Keratinocyte (primary cell): ENCODE data around the gene ATXN10. TPM values are rescaled to one million over a fixed set of nuclear protein-coding genes. Genes with fewer than 3 reads are reported as not detected.

Experiments
- DNase-seq: peaks from one replicate; pipeline ENCODE4 v3.0.0-alpha.2; 2011; ENCODE audit warnings: low read depth, missing footprints, low spot score
- FAIRE-seq: peaks from 2 replicates; lab custom pipeline; 2011; peaks lifted over from hg19 to GRCh38; lab: Jason Lieb, UNC
- H2AFZ ChIP-seq: 2 replicates; pipeline ENCODE4 v1.6.0; 2012; ENCODE audit warnings: low read length, control low read depth, inconsistent platforms; ENCODE audit not compliant: control insufficient read depth
- H3K27ac ChIP-seq: 2 replicates; pipeline ENCODE4 v1.5.1; 2011; ENCODE audit warnings: low read length; ENCODE audit not compliant: control insufficient read depth, insufficient read depth
- H3K27me3 ChIP-seq: 3 replicates; pipeline ENCODE4 v1.6.0; 2011; ENCODE audit warnings: low read length; ENCODE audit not compliant: control insufficient read depth, insufficient read depth; ENCODE audit errors: extremely low read depth
- H3K36me3 ChIP-seq, 2 experiments: 2 replicates in 1 of 2; 3 replicates in 1 of 2; pipeline ENCODE4 v1.5.1; 2011; ENCODE audit warnings: low read length in 2 of 2, mild to moderate bottlenecking in 1 of 2; ENCODE audit not compliant: control insufficient read depth in 2 of 2, insufficient read depth in 2 of 2; ENCODE audit errors: extremely low read depth in 1 of 2
- H3K4me1 ChIP-seq: 3 replicates; pipeline ENCODE4 v1.5.1; 2011; ENCODE audit warnings: low read length; ENCODE audit not compliant: control insufficient read depth, insufficient read depth; ENCODE audit errors: extremely low read depth
- H3K4me2 ChIP-seq: 3 replicates; pipeline ENCODE4 v1.6.0; 2011; ENCODE audit warnings: low read depth, low read length; ENCODE audit not compliant: control insufficient read depth, insufficient read depth; ENCODE audit errors: extremely low read depth
- H3K4me3 ChIP-seq, 3 experiments: fragments of 200-600 bp in 1 of 3; sonication (generic) in 1 of 3; 2 replicates in 2 of 3; 3 replicates in 1 of 3; pipeline ENCODE4 v1.5.1; 2011 to 2016; ENCODE audit warnings: low read length in 3 of 3, mild to moderate bottlenecking in 3 of 3, control low read depth in 2 of 3, inconsistent platforms in 1 of 3, low read depth in 1 of 3, mixed read lengths in 1 of 3, mixed run types in 1 of 3, moderate library complexity in 1 of 3; ENCODE audit not compliant: control insufficient read depth in 2 of 3, insufficient read depth in 2 of 3; ENCODE audit errors: extremely low read depth in 1 of 3
- H3K79me2 ChIP-seq: 2 replicates; pipeline ENCODE4 v1.6.0; 2012; ENCODE audit warnings: low read length; ENCODE audit not compliant: control insufficient read depth, insufficient read depth
- H3K9ac ChIP-seq: 3 replicates; pipeline ENCODE4 v1.6.0; 2011; ENCODE audit warnings: low read length; ENCODE audit not compliant: control insufficient read depth, insufficient read depth; ENCODE audit errors: extremely low read depth
- H3K9me1 ChIP-seq: 3 replicates; pipeline ENCODE4 v1.6.0; 2011; ENCODE audit warnings: low read length; ENCODE audit not compliant: control insufficient read depth, insufficient read depth; ENCODE audit errors: extremely low read depth
- H3K9me3 ChIP-seq: 2 replicates; pipeline ENCODE4 v1.5.1; 2012; ENCODE audit warnings: low read depth, low read length; ENCODE audit not compliant: control insufficient read depth
- H4K20me1 ChIP-seq: 3 replicates; pipeline ENCODE4 v1.6.0; 2011; ENCODE audit warnings: low read length; ENCODE audit not compliant: control insufficient read depth, insufficient read depth; ENCODE audit errors: extremely low read depth
- CTCF ChIP-seq, 3 experiments: IDR thresholded peaks in 1 of 3; conservative IDR thresholded peaks in 1 of 3; optimal IDR thresholded peaks in 1 of 3; 2 replicates in 2 of 3; 3 replicates in 1 of 3; pipeline versions ENCODE3 to v1.5.1; 2011; ENCODE audit warnings: low read length in 3 of 3, mild to moderate bottlenecking in 3 of 3, moderate library complexity in 2 of 3, control low read depth in 1 of 3, inconsistent platforms in 1 of 3; ENCODE audit not compliant: insufficient read depth in 2 of 3; ENCODE audit errors: extremely low read depth in 1 of 3
- EZH2 ChIP-seq: IDR thresholded peaks from one replicate; pipeline ENCODE4 v1.6.1; 2012; ENCODE audit warnings: inconsistent platforms, mild to moderate bottlenecking, low read length, moderate library complexity
- dilution Hi-C: fragments of 300-500 bp; cut with MboI; formaldehyde crosslinking; loops from one replicate; pipeline ENCODE4 v1.7.0; 2020; ENCODE audit warnings: low sequenced_read_pairs; ENCODE audit not compliant: extremely low pct_ligation_motif_present
- polyA plus RNA-seq, 5 experiments: library from polyadenylated mRNA; depleted of rRNA in 3 of 5; stranded (reverse) in 3 of 5; stranded (forward) in 1 of 5; unstranded in 1 of 5; fragments of >200 nt; gene quantifications; 1 replicate in 1 of 5; 2 replicates in 3 of 5; 3 replicates in 1 of 5; pipeline versions ENCODE4 v1.2.1 to v1.2.3, GENCODE V29; 2011 to 2012; ENCODE audit warnings: missing spikeins in 2 of 5, low read depth in 1 of 5, low replicate concordance in 1 of 5

Gene ATXN10
- polyA plus RNA-seq, 1 donor (not counting 4 experiments of a cell fraction or from before 2014, with no cell fraction given): 276 TPM

DNA sequence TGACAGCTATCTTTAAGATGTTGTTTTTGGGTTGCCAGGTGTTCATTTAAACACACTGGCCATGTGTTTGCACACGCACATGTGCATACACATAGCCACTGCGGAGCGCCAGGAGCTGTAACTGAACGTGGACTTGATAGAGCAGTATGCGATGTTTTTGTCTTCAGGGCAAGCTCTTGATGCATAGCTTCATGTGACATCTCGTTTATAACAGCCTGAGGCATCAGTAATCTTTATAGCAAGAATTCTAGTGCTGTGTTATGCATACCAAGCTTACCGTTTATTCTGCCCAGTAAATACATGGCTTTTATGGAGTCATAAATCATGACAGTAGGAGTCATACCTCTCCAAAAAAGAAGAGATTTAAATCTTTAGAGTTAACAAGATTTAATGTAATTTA lies 87.0 kb downstream of the ATXN10 start:
- no peak overlapping the region for H3K9ac ChIP-seq
- H3K9me3 ChIP-seq: no peaks in the 10 kb centered on the region
- H3K4me3 ChIP-seq: no peak overlapping the region
- H3K79me2 ChIP-seq: no peaks in the 10 kb centered on the region
- H3K9me1 ChIP-seq: peaks cover 3% of the 10 kb centered on the region
- FAIRE-seq (peak; percentile 69), DNase-seq (no peak)
- H3K27me3 ChIP-seq: no peaks in the 10 kb centered on the region
- dilution Hi-C loops: no loop called here
- peaks cover 11% of the 10 kb centered on the region for H3K4me1 ChIP-seq
- no peak overlapping the region for H2AFZ ChIP-seq
- no peak overlapping the region for H3K27ac ChIP-seq
- peaks cover 2 to 29% of the 10 kb centered on the region in 2 experiments for H3K36me3 ChIP-seq
- no peak for TF ChIP-seq EZH2
- TF ChIP-seq CTCF (optimal IDR thresholded peaks at IDR 0.05 in 1 of 3, IDR thresholded peaks at IDR 0.05 in 1 of 3, conservative IDR thresholded peaks at IDR 0.05 in 1 of 3; ENCODE audit: extremely low read depth in 1 of 3, insufficient read depth in 2 of 3, low read length in 3 of 3): no peak
- H4K20me1 ChIP-seq: no peaks in the 10 kb centered on the region
- no peak overlapping the region for H3K4me2 ChIP-seq

DNA sequence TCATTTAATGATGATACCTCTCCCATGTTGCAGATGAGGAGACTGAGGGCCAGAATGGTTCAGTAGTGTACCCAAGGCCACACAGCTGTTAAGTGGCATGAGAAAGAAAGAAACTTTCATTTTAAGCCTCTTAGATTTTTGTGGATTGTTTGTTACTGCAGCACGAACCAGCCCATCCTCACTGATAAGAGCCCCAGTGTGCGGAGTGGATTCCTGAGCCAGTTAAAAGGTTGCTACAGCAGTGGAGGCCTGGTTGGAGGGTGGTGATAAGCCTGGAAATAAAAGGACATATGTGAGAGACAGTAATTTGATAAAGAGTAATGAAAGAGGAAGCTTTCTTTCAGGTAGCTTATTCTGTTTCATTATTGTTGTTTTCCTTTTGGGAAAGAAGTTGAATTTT lies 89.0 kb downstream of the ATXN10 start:
- Histone ChIP-seq H3K79me2 (no peaks in the 10 kb centered on the region), H3K27me3 (no peaks in the 10 kb centered on the region), H2AFZ (no peak overlapping the region), H3K9ac (no peak overlapping the region), H3K4me3 (no peak overlapping the region), H3K9me1 (peaks cover 5% of the 10 kb centered on the region), H3K4me1 (peaks cover 11% of the 10 kb centered on the region), H3K9me3 (no peaks in the 10 kb centered on the region), H3K27ac (no peak overlapping the region), H3K36me3 (peaks cover 3 to 21% of the 10 kb centered on the region in 2 experiments), H3K4me2 (no peak overlapping the region), H4K20me1 (no peaks in the 10 kb centered on the region)
- dilution Hi-C loops: no loop called here
- TF ChIP-seq EZH2: no peak
- TF ChIP-seq CTCF (optimal IDR thresholded peaks at IDR 0.05 in 1 of 3, IDR thresholded peaks at IDR 0.05 in 1 of 3, conservative IDR thresholded peaks at IDR 0.05 in 1 of 3; ENCODE audit: extremely low read depth in 1 of 3, insufficient read depth in 2 of 3, low read length in 3 of 3): no peak
- no peak for FAIRE-seq
- DNase-seq: no peak
